ENCODE measurements around the gene ZSCAN31. TPM values are rescaled to one million over a fixed set of nuclear protein-coding genes. Genes with fewer than 3 reads are reported as not detected.
"Not testable (repeated sequence)": the region's sequence is repeated elsewhere in the genome, so short reads cannot be mapped to it uniquely, and the experiment has no call there.

ZSCAN31 gene
- polyA plus RNA-seq, 3 donors = 0.25 to 0.35 TPM; not detected in 1

GRCh38 chr6:28360961-28361360 is 25.0 kb upstream of the ZSCAN31 start:
- Histone ChIP-seq H3K4me3 (replicated peaks in 1 of 3; ENCODE audit: low read depth in 2 of 3, low read length in 3 of 3) (no peak overlapping the region), H3K27me3 (ENCODE audit: control insufficient read depth in 2 of 2, insufficient read depth in 2 of 2, low read length in 2 of 2) (no peaks in the 10 kb centered on the region), H4K20me1 (ENCODE audit: insufficient read depth, low read length) (no peaks in the 10 kb centered on the region), H3K9me3 (replicated peaks in 1 of 2; ENCODE audit: control insufficient read depth in 1 of 2, insufficient read depth in 1 of 2, low read length in 2 of 2) (no peaks in the 10 kb centered on the region), H3K4me1 (ENCODE audit: control insufficient read depth in 1 of 2, insufficient read depth in 2 of 2, low read length in 2 of 2) (peaks cover 12% of the 10 kb centered on the region in 2 donors), H3K9ac (ENCODE audit: insufficient read depth, low read length, poor library complexity, severe bottlenecking) (no peak overlapping the region), H3K36me3 (replicated peaks in 1 of 2; ENCODE audit: control insufficient read depth in 1 of 2, insufficient read depth in 2 of 2, low read length in 2 of 2) (peaks cover 17 to 36% of the 10 kb centered on the region in 2 donors), H3K4me2 (replicated peaks; ENCODE audit: extremely low read depth, low read length, poor library complexity, severe bottlenecking) (no peak overlapping the region), H2AFZ (ENCODE audit: insufficient read depth, low read depth, low read length, poor library complexity, severe bottlenecking) (no peak overlapping the region), H3K27ac (ENCODE audit: low read depth in 1 of 2, low read length in 2 of 2) (no peak overlapping the region), H3K79me2 (ENCODE audit: insufficient read depth, low read length) (peaks cover 7% of the 10 kb centered on the region)
- DNase-seq = no peak
- no peak overlapping the region for H3K27ac Mint-ChIP-seq
- intact Hi-C loops (cut with micrococcal nuclease) = no loop called here
- no CpG with 5 or more reads among the region's 2 CpGs for WGBS (ENCODE audit: insufficient coverage)
- no peaks in the 10 kb centered on the region for H3K9me3 Mint-ChIP-seq
- H3K27me3 Mint-ChIP-seq (ENCODE audit: low read depth in 3 of 3) = peaks cover 0 to 1% (median 0%) of the 10 kb centered on the region in 3 donors
- TF ChIP-seq CTCF (IDR thresholded peaks at IDR 0.05) = no peak
- peaks cover 33 to 46% of the 10 kb centered on the region in 2 donors for H3K36me3 Mint-ChIP-seq
- H3K4me1 Mint-ChIP-seq = peaks cover 10% of the 10 kb centered on the region
- no peak overlapping the region for H3K4me3 Mint-ChIP-seq

GRCh38 chr6:28359562-28359961 is 23.6 kb upstream of the ZSCAN31 start:
- not testable (repeated sequence) for H3K9me3 ChIP-seq (replicated peaks in 1 of 2; ENCODE audit: control insufficient read depth in 1 of 2, insufficient read depth in 1 of 2, low read length in 2 of 2); H3K4me3 Mint-ChIP-seq; DNase-seq; H3K27ac ChIP-seq (ENCODE audit: low read depth in 1 of 2, low read length in 2 of 2); H3K4me3 ChIP-seq (replicated peaks in 1 of 3; ENCODE audit: low read depth in 2 of 3, low read length in 3 of 3); H4K20me1 ChIP-seq (ENCODE audit: insufficient read depth, low read length); H3K9ac ChIP-seq (ENCODE audit: insufficient read depth, low read length, poor library complexity, severe bottlenecking); H2AFZ ChIP-seq (ENCODE audit: insufficient read depth, low read depth, low read length, poor library complexity, severe bottlenecking); H3K9me3 Mint-ChIP-seq; H3K4me2 ChIP-seq (replicated peaks; ENCODE audit: extremely low read depth, low read length, poor library complexity, severe bottlenecking); H3K27ac Mint-ChIP-seq; H3K27me3 ChIP-seq (ENCODE audit: control insufficient read depth in 2 of 2, insufficient read depth in 2 of 2, low read length in 2 of 2); H3K27me3 Mint-ChIP-seq (ENCODE audit: low read depth in 3 of 3)
- Histone ChIP-seq H3K36me3 (replicated peaks in 1 of 2; ENCODE audit: control insufficient read depth in 1 of 2, insufficient read depth in 2 of 2, low read length in 2 of 2) (peaks cover 12 to 22% of the 10 kb centered on the region in 2 donors), H3K79me2 (ENCODE audit: insufficient read depth, low read length) (peaks cover 11% of the 10 kb centered on the region), H3K4me1 (ENCODE audit: control insufficient read depth in 1 of 2, insufficient read depth in 2 of 2, low read length in 2 of 2) (peaks cover 18 to 20% of the 10 kb centered on the region in 2 donors)
- H3K36me3 Mint-ChIP-seq = peaks cover 21 to 33% of the 10 kb centered on the region in 2 donors
- WGBS (ENCODE audit: insufficient coverage) = no CpG with 5 or more reads among the region's 16 CpGs
- peaks cover 20% of the 10 kb centered on the region for H3K4me1 Mint-ChIP-seq
- intact Hi-C loops (cut with micrococcal nuclease) = loop anchor here in 1 of 2 donors (10.0 kb wide), 1 partner anchor 215 kb away; the partner anchor contains the start of gene ZKSCAN8
